WTC11 (cell line): ENCODE measurements around the gene DYNAP.

Experiments
- CREB1 ChIP-seq: sonication (generic); formaldehyde crosslinking; IDR thresholded peaks from 2 replicates; pipeline ENCODE4 v1.8.0; 2023; ENCODE audit warnings: mild to moderate bottlenecking, missing genetic modification reagents
- CTCF ChIP-seq: fragments of 200-600 bp; IDR thresholded peaks from 2 replicates; pipeline ENCODE4 v1.8.0; 2022; ENCODE audit warnings: antibody characterized with exemption
- E2F4 ChIP-seq: sonication (generic); formaldehyde crosslinking; IDR thresholded peaks from 2 replicates; pipeline ENCODE4 v1.8.1; 2022; ENCODE audit warnings: low read depth, mild to moderate bottlenecking, moderate library complexity, missing genetic modification reagents, borderline replicate concordance
- HMGXB4 ChIP-seq: sonication (generic); formaldehyde crosslinking; IDR thresholded peaks from 2 replicates; pipeline ENCODE4 v1.8.1; 2023; ENCODE audit warnings: mild to moderate bottlenecking, moderate library complexity, missing genetic modification reagents
- TCF7 ChIP-seq: sonication (generic); formaldehyde crosslinking; IDR thresholded peaks from 2 replicates; pipeline ENCODE4 v1.8.0; 2022; ENCODE audit warnings: mild to moderate bottlenecking, low read depth, missing genetic modification reagents, moderate library complexity
- TF ChIP-seq, protein P1 (sequence below): sonication (generic); formaldehyde crosslinking; IDR thresholded peaks from 2 replicates; pipeline ENCODE4 v1.8.1; 2023; ENCODE audit warnings: mild to moderate bottlenecking, missing genetic modification reagents

DNA sequence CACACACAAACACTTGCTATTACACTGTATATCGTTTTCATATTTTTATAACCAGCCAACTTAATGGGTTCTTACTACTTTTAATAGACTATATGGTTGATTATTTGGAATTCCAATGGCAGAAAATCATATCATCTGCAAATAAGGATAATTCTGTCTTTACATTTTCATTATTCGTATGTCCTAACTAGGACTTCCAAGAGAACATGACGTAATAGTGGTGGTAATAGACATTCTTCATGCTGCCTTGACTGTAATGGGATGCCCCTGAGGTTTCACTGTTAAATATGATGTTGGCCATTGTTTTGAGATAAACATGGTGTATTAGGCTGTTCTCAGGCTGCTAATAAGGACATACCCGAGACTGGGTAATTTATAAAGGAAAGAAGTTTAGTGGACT, 45.2 kb downstream of the DYNAP start:
- TF ChIP-seq CTCF (no peak), HMGXB4 (no peak), CREB1 (CRISPR knock-in tag) (no peak), E2F4 (CRISPR knock-in tag) (no peak), TCF7 (CRISPR knock-in tag) (no peak)
- TF ChIP-seq, protein P1, sequence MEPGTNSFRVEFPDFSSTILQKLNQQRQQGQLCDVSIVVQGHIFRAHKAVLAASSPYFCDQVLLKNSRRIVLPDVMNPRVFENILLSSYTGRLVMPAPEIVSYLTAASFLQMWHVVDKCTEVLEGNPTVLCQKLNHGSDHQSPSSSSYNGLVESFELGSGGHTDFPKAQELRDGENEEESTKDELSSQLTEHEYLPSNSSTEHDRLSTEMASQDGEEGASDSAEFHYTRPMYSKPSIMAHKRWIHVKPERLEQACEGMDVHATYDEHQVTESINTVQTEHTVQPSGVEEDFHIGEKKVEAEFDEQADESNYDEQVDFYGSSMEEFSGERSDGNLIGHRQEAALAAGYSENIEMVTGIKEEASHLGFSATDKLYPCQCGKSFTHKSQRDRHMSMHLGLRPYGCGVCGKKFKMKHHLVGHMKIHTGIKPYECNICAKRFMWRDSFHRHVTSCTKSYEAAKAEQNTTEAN (CRISPR knock-in tag), result no peak
